ENCODE measurements around the gene RNF130. TPM values are rescaled to one million over a fixed set of nuclear protein-coding genes. Genes with fewer than 3 reads are reported as not detected.
A peak's percentile ranks its signal among the peaks of the same experiment; 100 is the strongest.
"Not testable (repeated sequence)": the region's sequence is repeated elsewhere in the genome, so short reads cannot be mapped to it uniquely, and the experiment has no call there.

RNF130 gene
- total RNA-seq, 1 donor from 2014 or later, result 13.7 TPM

GRCh38 chr5:180013678-180014077, 57.9 kb downstream of the RNF130 start:
- no peak for ATAC-seq

GRCh38 chr5:180012316-180012715, 59.2 kb downstream of the RNF130 start:
- ATAC-seq, result no peak

- no peak for ATAC-seq
Measured at GRCh38 chr5:180010636-180011035, 60.9 kb downstream of the RNF130 start.

GRCh38 chr5:180009581-180009980, 62.0 kb downstream of the RNF130 start:
- ATAC-seq, result no peak

- no peak for ATAC-seq
Measured at GRCh38 chr5:180008433-180008832, 63.1 kb downstream of the RNF130 start.

GRCh38 chr5:180007582-180007981, 64.0 kb downstream of the RNF130 start:
- no peak for ATAC-seq

- no peak for ATAC-seq
Measured at GRCh38 chr5:180006141-180006540, 65.4 kb downstream of the RNF130 start.

GRCh38 chr5:180003127-180003526, 68.4 kb downstream of the RNF130 start:
- ATAC-seq, result no peak

- ATAC-seq, result no peak
Measured at GRCh38 chr5:180001742-180002141, 69.8 kb downstream of the RNF130 start.

- no peak for ATAC-seq
Measured at GRCh38 chr5:180001136-180001535, 70.4 kb downstream of the RNF130 start.

GRCh38 chr5:179998485-179998884, 73.1 kb downstream of the RNF130 start:
- ATAC-seq, result no peak

- ATAC-seq, result peak; percentile 29
Measured at GRCh38 chr5:179994583-179995323, 76.8 kb downstream of the RNF130 start.

- ATAC-seq, result not testable (repeated sequence)
Measured at GRCh38 chr5:179992855-179993254, 78.7 kb downstream of the RNF130 start.

- ATAC-seq, result peak; percentile 80
Measured at GRCh38 chr5:179991106-179991505, 80.5 kb downstream of the RNF130 start.

GRCh38 chr5:179990525-179990924, 81.0 kb downstream of the RNF130 start:
- ATAC-seq, result not testable (repeated sequence)

GRCh38 chr5:179986328-179986727, 85.2 kb downstream of the RNF130 start:
- no peak for ATAC-seq

GRCh38 chr5:179981636-179982035, 89.9 kb downstream of the RNF130 start:
- ATAC-seq, result no peak

- ATAC-seq, result no peak
Measured at GRCh38 chr5:179980767-179981166, 90.8 kb downstream of the RNF130 start.

- ATAC-seq, result no peak
Measured at GRCh38 chr5:179978792-179979191, 92.8 kb downstream of the RNF130 start.

- ATAC-seq, result no peak
Measured at GRCh38 chr5:179975713-179976134, 95.8 kb downstream of the RNF130 start.

GRCh38 chr5:179974946-179975712, 96.4 kb downstream of the RNF130 start:
- peak; percentile 86 for ATAC-seq

GRCh38 chr5:179974246-179974945, 97.2 kb downstream of the RNF130 start:
- peak; percentile 6 for ATAC-seq

GRCh38 chr5:179973391-179973790, 98.2 kb downstream of the RNF130 start:
- ATAC-seq, result no peak

Measured in esophagus mucosa (tissue), 1 donor.